Measurements from ENCODE around the gene OCSTAMP.

Gene OCSTAMP

DNA sequence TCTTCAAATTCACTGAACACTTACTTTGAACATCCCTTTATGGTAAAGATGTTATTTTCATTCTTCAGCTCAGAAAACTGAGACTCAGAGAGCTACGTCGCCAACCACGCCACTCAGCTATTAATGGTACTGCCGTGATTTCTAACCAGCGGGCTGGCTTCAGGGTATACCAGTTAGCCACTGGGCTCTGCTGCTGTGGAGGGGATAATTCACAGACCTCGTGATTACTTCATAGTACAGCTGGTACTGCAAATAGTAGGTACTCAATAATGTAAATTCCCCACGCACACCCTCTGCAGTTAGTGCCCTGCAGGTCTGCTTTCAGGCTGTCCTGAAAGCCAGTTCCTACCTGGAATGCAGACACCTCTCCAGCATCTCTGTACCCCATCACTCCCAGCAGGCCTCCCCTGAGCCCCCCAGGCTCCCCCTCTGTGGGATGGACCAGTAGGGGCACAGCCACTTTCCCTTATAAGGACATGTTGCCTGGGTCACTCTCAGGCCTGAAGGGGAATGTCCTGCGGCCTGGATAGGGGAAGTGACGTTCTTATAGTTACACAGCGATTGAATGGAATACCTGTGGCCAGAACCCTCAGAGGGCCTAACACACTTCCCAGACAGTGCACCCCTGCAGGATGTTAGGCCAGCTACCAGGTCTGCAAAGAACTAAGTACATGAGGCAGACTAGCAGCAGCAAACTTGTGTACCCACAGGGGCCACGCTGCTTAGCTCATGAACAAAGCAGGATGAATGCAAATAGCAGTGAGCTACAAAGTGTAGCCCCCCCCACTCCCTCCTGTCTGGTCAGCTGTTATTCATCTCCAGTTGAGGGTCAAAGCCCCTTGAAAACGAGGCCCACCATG, 1.3 kb upstream of the OCSTAMP start:
- no peak for DNase-seq

DNA sequence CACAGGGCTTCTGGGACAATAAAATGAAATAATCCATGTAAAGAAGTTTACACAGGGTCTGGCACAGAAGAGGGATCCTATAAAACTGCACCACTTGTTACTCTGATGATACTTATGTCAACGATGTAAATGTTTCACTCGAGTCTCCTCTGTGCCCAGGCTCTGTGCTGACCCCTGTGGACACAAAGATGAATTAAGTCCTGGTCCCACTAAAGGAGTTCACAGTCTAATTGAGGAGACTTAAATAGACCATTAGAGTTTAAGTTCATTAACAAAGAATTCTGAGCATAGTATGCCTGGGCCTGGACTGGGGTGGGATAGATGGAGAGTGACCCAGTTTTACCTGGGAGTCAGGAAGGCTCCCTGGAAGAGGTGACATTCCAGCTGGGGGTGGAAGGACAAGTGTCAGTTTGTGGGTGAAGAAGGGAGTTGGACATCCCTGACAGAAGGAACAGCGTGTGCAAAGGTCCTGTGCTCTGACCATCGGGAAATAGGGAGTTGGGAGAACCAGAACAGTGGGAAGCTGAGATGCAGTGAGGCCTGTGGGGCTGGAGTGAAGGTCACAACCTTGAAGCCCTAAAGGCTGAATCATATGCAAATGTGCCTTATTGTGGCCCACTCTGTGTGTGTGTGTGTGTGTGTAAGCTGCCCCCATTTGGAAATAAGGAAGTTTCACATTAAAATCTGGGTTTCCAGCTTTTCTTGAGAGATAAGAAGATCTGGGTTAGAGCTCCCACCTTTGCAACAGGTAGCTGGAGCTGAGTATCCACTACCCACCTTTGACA, 1.1 kb downstream of the OCSTAMP start:
- no peak for DNase-seq

DNA sequence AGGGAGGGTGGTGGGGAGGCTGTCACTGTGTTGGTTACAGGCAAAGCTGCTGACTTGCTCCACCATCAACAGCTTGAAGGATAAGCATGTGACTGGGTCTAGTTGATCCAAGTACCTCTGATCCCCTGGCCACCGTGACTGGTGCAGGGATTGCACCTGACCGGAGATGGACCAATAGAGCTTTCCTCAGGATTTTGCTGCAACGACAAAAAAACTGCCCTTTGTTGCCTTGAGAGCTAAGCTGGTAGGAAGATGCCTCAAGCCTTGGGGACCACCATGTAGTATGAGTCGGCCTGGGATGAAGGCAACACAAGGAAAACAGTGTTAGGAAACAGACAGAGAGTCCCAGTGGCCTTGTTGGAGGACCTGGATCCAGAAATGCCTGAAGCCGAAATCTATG, 1.8 kb downstream of the OCSTAMP start:
- DNase-seq: no peak

DNA sequence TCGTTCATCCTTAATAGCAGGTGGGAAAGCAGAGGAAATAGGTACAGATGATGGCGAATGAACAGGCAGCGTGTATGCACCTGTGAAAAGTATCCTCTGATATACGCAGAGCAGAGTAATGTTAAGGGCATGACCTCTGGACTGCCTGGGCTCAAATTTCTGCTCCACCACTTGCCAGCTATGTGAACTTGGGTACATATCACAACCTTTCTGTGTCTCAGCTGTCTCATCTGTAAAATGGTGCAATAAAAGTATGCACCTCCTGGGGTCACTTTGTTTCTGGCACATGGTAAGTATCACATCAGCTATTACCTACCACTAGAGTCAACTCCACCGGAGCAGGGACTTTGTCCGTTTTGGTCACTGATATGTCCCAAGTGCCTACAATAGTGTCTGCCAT, 2.5 kb downstream of the OCSTAMP start:
- DNase-seq: no peak

DNA sequence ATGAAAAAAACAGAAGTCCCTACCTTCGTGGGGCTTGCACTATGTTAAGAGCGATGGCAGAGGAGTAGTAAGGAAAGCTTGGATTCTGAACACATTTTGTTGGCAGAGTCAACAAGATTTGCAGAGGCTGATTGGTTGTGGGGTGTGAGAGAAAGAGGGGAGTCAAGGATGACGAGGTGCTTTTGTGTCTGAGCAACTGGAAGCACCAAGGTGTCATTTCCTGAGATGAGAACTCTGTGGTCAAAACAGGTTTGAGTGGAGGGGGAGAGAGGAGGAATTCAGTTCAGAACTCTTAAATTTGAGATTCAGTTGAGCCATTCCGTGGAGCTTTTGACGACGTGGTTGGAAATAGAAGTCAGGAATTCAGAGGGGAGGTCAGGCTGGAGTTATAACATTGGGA, 3.5 kb downstream of the OCSTAMP start:
- DNase-seq: no peak

DNA sequence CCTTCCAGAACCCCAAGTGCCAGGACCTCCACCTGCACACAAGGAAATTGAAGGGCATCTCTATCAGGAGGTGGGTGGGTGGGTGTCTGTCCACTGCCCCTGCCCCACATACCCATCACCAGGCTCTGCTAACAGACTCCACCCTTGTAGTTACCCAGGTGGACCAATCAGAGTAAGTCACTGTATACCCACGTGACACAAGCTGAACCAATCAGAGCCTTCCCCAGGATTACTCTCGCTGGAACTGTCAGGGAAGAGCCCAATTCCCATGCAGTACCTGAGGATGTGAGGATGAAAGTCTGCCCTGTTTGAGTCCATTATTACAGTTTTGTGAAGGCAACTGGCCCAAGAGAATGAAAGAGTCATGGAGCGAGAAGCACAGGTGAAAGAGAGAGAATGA, 4.2 kb downstream of the OCSTAMP start:
- no peak for DNase-seq

DNA sequence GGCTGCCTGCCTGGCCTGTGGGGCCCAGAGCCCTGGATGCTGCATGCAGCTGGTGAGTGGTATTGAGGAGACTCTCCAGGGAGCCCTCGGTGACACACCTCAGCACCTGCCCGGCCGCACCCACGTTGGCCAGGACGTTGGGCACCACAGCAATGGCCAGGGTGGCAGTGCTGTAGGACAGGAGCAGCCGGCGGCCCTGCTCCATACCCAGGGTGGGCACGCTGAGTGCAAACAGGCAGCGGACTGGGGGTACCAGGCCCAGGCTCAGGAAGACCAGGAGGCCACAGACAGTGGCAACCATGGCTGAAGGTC, 4.7 kb downstream of the OCSTAMP start:
- no peak for DNase-seq

DNA sequence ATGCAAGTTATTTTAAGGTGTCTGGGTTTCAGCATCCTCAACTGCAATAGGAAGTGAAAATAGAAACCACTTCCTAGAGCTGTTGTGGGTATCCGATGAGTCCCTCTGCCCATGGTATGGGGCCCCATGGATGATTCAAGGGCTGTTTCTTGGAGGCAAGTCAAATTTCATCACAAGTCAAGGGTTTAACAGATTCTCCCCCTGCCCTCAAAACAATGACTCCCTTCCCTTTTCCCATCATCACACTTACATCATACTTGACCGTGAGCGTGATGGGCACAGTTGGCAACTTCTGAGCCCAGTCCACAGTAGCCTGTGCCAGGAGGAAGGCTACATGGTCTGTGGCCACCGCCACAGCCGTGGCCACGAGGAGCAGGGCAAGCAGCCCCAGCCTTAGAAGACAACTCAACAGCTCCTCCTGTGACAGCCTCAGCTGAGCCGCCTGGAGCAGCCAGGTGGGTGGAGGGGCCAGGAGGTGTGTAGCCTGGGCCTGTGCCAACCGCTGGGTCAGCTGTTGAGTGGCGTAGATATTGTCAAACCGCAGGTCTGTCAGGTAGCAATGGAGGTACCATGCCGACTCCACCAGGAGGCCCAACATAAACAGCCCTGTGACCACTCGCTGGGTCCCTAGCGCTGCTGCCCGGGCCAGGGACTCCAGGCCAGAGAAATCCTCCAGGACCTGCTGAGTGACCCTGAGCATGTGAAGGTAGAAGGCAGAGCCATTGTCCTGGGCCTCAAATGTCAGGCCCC, 5.2 kb downstream of the OCSTAMP start:
- no peak for DNase-seq

DNA sequence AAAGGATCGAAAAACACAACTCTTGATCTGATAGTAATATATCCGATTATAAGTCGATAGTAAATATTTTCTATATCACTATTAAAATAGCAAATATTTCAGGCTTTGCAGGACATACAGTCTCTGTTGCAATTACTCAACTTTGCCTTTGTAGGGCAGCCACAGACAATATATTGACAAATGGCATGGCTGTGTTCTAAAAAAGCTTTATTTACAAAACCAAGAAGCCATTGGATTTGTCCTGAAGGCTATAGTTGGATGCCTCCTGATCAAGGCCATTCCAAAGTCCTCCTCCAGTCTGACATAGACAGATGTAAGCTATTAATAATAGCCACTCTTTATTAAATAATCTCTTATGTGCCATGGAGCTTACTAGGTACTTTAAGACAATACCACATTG, 5.9 kb downstream of the OCSTAMP start:
- DNase-seq: no peak

DNA sequence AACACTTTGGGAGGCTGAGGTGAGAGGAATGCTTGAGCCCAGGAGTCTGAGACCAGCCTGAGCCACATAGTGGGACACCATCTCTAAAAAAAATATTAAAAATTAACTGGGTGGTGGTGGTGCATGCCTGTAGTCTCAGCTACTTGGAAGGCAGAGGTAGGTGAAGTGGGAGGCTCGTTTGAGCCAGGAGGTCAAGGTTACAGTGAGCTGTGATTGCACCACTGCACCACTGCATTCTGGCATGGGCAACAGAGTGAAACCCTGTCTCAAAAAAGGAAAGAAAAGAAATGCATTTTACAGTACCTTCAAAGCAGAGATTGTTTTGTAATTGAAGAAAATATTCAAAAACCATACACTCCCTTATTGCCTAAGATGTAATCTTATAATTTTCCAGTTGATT, 6.5 kb downstream of the OCSTAMP start:
- DNase-seq: no peak

DNA sequence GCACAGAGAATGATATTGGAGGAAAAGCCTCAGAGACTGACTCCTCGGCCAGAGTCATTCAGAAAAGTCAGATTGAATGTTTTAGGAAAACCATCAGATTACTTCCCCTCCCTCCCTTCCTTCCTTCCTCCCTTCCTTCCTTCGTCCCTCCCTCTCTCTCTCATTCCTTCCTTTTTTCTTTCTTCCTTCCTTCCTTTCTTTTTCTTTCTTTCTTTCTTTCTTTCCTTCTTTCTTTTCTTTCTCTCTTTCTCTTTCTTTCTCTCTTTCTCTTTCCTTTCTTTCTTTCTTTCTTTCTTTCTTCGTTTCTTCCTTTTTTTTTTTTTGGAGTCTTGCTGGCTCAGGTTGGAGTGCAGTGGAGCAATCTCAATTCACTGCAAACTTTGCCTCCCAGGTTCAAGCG, 7.4 kb downstream of the OCSTAMP start:
- no peak for DNase-seq

DNA sequence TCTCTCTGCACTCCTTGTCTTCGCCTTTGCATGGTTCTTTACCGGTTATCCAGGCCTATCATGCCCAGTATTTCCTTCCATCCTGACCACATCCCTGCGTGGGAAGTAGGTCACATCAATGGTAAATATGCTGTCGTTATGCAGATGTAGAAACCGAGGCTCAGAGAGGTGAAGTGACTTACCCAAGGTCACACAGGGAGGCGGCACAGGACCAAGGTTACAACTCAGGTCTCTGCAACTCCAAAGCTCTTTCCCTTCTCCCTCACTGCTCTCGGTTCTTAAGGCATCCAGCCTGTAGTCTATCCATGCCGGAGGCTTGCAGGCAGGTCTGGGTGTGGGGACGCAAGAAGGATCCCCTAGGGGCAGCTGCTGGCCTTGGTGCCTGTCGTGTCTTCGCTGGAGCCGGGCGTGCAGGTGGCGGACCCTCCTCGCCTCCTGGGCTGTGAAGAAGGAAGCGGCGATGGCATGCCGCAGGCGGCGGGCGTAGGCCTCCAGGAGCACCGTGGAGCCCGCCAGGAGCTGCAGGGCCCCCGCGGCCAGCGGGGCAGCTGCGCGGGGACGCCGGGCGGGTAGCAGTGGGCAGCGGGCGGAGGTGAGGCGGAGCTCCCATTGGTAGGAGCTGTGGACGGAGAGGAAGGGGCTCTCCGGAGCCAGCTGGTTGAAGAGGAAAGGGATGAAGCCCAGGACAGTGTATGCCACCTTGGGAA, 9.1 kb downstream of the OCSTAMP start:
- DNase-seq: no peak

DNA sequence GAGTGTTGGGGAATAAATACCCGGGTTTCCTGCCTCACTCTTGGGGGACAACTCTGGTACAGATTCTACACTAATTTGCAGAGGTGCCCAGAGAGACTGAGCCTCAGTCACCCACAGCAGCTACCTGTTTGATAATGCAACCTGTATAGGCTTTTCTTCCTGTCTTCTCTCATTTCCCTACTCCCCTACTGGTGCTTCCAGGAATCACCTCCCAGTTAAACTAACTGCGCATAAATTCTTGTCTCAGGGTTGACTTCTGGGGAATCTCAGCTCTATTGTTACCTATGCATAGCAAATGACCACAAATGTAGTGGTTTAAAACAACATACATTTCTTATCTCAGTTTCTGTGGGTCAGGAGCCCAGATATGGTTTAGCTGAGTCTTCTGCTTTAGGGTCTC, 11.3 kb downstream of the OCSTAMP start:
- no peak for DNase-seq

DNA sequence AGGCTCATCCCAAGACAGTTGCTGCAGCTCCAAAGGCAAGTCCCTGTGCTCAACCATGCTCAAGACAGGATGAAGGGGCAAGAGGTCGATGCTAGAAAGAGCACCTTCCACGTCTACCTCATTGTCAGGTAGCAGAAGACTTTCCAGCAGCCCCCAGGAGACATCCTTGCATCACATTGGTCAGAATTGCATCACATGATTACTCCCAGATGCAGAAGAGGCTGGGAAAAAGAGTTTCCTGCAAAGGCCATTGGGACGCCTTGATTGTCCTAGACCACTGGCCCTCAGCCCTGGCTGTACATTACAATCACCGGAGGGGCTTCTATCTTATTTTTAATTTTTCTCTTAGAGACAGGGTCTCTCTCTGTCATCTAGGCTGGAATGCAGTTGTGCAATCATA, 19.8 kb downstream of the OCSTAMP start:
- no peak for DNase-seq

DNA sequence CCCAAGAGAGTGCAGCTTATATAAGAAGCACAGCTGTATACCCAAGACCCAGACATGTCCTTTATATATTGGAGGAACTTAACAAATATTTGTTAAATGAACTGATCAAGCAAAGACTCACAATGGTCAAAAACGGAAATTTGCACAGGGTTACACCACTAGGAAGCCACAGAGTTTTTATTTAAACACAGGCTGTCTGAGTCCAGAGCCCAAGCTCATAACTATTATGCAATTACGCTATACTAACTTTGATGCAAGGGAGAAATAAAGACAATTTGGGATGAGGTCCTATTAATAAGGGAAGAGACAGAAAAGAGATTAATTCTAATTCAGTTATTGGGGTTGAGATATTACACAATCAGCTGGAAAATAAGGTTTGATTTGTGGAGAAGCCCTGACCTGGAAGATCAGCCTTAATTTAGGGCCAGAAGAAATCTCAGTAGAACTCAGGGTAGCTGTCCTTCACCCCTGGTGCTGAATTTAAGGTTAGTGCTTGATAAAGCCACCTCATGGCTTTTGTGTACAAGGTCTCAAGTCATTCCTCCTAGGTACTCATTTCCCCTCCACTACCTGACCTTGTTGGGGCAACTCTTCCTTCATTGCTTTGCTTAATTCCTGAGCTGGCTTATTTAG, 26.6 kb downstream of the OCSTAMP start:
- DNase-seq: no peak

DNA sequence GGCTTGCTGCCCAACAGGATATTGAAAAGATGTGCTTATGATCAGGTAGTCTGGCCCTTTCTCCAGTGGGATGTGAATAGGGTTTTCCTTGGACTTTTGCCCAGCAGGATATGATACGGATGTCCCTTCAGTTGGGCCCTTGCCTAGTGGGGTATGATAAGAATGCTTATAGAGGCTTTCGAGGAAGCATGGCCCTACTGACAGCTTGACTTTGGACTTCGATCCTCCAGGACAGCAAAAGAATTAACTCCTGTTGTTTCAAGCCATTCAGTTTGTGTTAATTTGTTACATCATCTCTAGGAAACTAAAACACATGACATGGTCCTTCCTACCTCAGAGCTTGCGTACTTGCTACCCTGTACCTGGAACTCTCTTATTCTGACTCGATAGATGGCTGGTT, 27.3 kb downstream of the OCSTAMP start:
- DNase-seq: no peak

DNA sequence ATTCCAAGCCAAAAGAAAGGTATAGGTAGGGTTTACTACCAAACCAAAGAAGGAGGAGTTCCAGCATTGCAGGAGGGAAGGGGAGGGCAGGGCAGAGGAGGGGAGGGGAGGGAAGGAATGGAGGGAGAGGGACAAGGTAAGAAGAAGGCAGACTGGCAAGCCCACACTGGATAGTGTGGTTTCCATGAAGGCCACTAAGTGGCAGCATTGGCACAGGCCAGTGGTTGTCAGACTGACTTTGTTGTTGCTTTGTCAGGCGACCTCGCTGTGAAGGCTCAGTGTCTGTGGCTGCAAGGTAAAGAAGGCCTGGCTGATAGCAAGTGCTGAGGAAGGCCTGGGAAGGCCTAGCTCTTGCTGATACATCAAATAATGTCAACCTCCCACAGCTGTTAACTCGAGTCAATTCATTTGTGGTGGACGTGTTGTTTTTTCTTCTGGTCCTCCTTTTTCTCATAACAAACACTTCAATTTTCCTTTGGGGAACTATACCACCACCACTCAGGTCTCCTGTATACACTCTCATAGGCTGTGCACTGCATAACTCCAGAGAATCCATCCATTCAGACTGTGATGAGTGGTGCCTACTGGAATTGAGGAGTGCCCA, 29.4 kb downstream of the OCSTAMP start:
- no peak for DNase-seq

DNA sequence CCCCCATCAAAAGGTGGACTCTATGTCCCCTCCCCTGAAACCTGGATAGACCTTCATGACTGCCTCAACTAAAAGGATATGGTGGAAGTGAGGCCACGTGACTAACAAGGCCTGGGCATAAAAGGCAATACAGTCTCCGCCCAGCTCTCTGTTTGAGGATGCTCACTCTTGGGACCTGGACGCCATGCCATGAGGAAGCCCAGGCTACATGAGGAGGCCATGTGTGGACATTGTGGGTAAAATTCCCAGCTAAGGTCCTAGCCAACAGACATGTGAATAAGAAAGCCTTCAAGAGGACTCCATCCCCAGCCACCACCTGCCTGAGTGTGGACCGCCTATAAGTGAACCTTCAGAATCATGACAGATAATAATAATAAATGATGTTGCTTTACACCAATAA, 29.9 kb downstream of the OCSTAMP start:
- no peak for DNase-seq

DNA sequence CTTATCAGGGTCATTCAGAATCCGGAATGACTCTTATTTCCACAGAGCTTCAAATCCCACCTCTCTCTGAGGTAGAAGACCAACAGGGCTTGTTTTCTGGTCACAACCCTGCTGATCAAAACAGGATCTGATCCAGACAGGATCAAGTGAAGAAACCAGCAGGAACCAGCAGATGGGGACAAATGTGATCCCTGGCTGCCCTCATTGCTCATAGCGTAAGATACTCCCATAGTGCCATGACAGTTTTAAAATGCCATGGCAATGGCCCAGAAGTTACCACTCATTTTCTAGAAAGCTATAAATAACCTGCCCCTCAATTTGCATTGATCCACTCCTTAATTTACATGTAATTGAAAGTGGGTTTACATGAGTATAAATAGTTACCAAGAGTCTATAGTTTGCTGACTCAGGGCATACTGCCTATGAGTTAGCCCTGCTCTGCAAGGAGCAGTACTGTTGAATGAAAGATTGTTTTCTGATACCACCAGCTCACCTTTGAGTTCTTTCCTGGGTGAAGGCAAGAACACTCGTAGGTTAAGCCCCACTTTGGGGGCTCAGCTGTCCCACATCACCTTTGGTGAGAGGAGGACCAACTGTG, 30.9 kb downstream of the OCSTAMP start:
- no peak for DNase-seq

DNA sequence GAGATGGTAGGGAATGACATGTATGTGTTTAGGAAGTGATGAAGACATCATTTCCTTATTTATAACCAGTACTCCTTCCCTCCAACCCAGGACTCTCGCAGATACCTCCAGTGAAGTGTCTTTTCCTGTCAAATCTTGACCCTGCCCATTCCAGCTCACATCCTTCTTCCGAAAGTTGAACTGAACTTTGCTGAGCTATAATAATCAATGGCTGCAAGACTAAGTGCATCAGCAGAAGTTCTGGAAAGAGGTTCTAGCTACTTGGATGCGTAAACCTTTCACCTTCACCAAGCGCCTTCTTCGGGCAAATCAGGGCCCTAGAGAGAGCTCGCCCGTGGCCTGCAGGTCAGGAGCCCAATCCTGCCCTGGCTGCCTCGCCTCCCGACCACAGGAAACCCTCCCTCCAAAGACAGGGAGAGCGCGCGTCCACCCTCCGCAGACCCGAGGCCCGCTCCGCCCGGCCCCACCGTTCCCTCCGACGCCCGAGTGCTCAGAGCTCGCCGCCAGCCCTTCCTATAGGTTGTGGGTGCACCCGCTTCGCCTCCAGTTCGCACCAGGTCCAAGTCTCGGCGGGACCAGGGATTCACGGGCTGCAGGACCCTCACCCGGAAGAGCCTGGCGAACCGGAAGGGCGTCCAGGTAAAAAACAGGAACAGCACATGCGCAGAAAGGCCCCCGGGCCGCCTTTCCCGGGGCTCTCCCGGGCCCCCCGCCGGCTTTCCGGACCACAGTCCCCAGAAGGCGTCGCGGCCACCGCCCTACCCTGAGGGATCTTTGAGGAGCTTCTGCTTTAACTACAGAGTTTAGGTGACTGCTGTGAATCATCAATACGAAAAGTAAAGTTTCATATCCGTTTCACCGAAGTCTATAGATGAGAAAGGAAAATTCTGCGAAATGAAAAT, 37.3 kb downstream of the OCSTAMP start, which contains the start of gene ZNF334:
ZNF334 (minus strand) TSS at position 617 of the 902 bp plus-strand sequence. CDS start 1,457 bp downstream, outside the sequence.
- DNase-seq: no peak

DNA sequence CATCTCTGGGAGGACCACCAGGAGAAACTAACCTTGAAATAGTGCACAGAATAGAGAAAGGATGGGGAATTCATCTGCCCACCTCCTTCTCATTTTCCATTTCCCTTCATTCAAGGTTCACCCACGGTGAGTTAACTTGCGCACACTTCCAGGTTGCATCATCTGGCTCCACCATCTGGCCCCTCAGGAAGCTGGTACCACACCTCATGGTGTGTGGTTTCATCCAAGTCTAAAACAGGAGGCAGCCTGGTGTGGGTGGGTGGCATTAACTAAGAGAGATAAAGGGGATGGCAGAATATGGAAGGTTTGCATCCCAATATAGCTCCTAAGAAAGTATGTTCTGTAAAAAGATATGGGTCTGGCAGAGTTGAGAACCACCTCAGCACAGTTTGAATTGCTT, 40.9 kb downstream of the OCSTAMP start:
- no peak for DNase-seq

Data from T1000 (cell line).